Astrocyte (in vitro differentiated cells and primary cell): ENCODE data around the gene CDK5RAP1.

Experiments used
- EZH2 ChIP-seq: IDR thresholded peaks from 2 replicates; pipeline ENCODE4 v1.6.1; 2012; ENCODE audit warnings: mild to moderate bottlenecking, low read length, inconsistent platforms; ENCODE audit not compliant: insufficient read depth
- TF ChIP-seq, protein P1 (sequence below): IDR thresholded peaks from 2 replicates; pipeline ENCODE4 v1.5.1; 2011; ENCODE audit warnings: low read depth, mild to moderate bottlenecking, inconsistent platforms, low read length, moderate library complexity; ENCODE audit not compliant: insufficient read depth

- TF ChIP-seq, protein P1, sequence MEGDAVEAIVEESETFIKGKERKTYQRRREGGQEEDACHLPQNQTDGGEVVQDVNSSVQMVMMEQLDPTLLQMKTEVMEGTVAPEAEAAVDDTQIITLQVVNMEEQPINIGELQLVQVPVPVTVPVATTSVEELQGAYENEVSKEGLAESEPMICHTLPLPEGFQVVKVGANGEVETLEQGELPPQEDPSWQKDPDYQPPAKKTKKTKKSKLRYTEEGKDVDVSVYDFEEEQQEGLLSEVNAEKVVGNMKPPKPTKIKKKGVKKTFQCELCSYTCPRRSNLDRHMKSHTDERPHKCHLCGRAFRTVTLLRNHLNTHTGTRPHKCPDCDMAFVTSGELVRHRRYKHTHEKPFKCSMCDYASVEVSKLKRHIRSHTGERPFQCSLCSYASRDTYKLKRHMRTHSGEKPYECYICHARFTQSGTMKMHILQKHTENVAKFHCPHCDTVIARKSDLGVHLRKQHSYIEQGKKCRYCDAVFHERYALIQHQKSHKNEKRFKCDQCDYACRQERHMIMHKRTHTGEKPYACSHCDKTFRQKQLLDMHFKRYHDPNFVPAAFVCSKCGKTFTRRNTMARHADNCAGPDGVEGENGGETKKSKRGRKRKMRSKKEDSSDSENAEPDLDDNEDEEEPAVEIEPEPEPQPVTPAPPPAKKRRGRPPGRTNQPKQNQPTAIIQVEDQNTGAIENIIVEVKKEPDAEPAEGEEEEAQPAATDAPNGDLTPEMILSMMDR = no peak
- TF ChIP-seq EZH2 = no peak
Observed at GRCh38 chr20:33445881-33446625, 44.7 kb upstream of the CDK5RAP1 start.
